ENCODE data around the gene KANK2. TPM values are rescaled to one million over a fixed set of nuclear protein-coding genes. Genes with fewer than 3 reads are reported as not detected.

KANK2 gene
- total RNA-seq, 1 experiment from 2014 or later = 85.8 TPM

DNA sequence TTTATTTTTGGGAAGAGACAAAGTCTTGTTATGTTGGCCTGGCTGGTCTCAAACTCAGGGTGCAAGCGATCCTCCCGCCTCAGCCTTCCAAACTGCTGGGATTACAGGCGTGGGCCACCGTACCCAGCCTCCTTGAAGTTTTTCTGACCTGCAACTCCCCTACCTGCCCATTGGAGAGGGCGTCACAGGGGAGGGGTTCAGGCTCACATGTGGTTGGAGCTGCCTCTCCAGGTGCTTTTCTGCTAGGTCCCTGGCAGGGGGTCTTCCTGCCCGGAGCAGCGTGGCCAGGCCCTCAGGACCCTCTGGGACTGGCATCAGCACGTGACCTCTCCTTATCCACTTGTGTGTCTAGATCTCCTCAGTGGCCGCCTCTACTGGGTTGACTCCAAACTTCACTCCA lies 80.8 kb downstream of the KANK2 start:
- TF ChIP-seq, protein P1, sequence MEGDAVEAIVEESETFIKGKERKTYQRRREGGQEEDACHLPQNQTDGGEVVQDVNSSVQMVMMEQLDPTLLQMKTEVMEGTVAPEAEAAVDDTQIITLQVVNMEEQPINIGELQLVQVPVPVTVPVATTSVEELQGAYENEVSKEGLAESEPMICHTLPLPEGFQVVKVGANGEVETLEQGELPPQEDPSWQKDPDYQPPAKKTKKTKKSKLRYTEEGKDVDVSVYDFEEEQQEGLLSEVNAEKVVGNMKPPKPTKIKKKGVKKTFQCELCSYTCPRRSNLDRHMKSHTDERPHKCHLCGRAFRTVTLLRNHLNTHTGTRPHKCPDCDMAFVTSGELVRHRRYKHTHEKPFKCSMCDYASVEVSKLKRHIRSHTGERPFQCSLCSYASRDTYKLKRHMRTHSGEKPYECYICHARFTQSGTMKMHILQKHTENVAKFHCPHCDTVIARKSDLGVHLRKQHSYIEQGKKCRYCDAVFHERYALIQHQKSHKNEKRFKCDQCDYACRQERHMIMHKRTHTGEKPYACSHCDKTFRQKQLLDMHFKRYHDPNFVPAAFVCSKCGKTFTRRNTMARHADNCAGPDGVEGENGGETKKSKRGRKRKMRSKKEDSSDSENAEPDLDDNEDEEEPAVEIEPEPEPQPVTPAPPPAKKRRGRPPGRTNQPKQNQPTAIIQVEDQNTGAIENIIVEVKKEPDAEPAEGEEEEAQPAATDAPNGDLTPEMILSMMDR (conservative IDR thresholded peaks at IDR 0.05; ENCODE audit: low read depth, low read length) = no peak
- no peak for TF ChIP-seq EZH2 (IDR thresholded peaks at IDR 0.05; ENCODE audit: borderline replicate concordance, low read depth, low read length, poor library complexity, severe bottlenecking)
- Histone ChIP-seq H3K4me1 (ENCODE audit: insufficient read depth, low read length, poor library complexity, severe bottlenecking) (no peaks in the 10 kb centered on the region), H3K27ac (ENCODE audit: low read depth, low read length, poor library complexity, severe bottlenecking) (no peak overlapping the region), H3K9me3 (ENCODE audit: low read depth, low read length, poor library complexity, severe bottlenecking) (no peaks in the 10 kb centered on the region), H3K36me3 (ENCODE audit: insufficient read depth, low read length, poor library complexity, severe bottlenecking) (peaks cover 98% of the 10 kb centered on the region), H3K4me3 (ENCODE audit: low read depth, low read length, poor library complexity, severe bottlenecking) (no peak overlapping the region), H3K27me3 (replicated peaks; ENCODE audit: insufficient read depth, low read depth, low read length, poor library complexity) (no peaks in the 10 kb centered on the region)
- CTCF ChIA-PET = no interaction called here
- BruUV-seq (replicated peaks) = no TSS peak
- POLR2A ChIA-PET (ENCODE audit: low non-redundant PET) = no interaction called here
- intact Hi-C loops (cut with micrococcal nuclease; ENCODE audit: unreplicated experiment) = no loop called here
- DNase-seq (ENCODE audit: low spot score) = no peak

DNA sequence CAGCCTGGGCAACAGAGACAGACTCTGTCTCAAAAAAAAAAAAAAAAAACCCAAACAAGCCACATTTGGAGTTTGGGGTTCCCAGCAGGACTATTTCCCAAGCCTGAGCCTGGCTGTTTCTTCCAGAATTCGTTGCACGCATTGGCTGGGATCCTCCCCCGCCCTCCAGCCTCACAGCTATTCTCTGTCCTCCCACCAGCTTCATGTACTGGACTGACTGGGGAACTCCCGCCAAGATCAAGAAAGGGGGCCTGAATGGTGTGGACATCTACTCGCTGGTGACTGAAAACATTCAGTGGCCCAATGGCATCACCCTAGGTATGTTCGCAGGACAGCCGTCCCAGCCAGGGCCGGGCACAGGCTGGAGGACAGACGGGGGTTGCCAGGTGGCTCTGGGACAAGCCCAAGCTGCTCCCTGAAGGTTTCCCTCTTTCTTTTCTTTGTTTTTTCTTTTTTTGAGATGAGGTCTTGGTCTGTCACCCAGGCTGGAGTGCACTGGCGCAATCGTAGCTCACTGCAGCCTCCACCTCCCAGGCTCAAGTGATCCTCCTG lies 81.4 kb downstream of the KANK2 start:
- H3K4me1 ChIP-seq (ENCODE audit: insufficient read depth, low read length, poor library complexity, severe bottlenecking) = no peaks in the 10 kb centered on the region
- no peak overlapping the region for H3K4me3 ChIP-seq (ENCODE audit: low read depth, low read length, poor library complexity, severe bottlenecking)
- no TSS peak for BruUV-seq (replicated peaks)
- H3K27me3 ChIP-seq (replicated peaks; ENCODE audit: insufficient read depth, low read depth, low read length, poor library complexity) = no peaks in the 10 kb centered on the region
- CTCF ChIA-PET = no interaction called here
- POLR2A ChIA-PET (ENCODE audit: low non-redundant PET) = no interaction called here
- H3K27ac ChIP-seq (ENCODE audit: low read depth, low read length, poor library complexity, severe bottlenecking) = no peak overlapping the region
- TF ChIP-seq EZH2 (IDR thresholded peaks at IDR 0.05; ENCODE audit: borderline replicate concordance, low read depth, low read length, poor library complexity, severe bottlenecking) = no peak
- TF ChIP-seq, protein P1 (conservative IDR thresholded peaks at IDR 0.05; ENCODE audit: low read depth, low read length) = no peak
- H3K36me3 ChIP-seq (ENCODE audit: insufficient read depth, low read length, poor library complexity, severe bottlenecking) = peaks cover 98% of the 10 kb centered on the region
- no peaks in the 10 kb centered on the region for H3K9me3 ChIP-seq (ENCODE audit: low read depth, low read length, poor library complexity, severe bottlenecking)
- intact Hi-C loops (cut with micrococcal nuclease; ENCODE audit: unreplicated experiment) = no loop called here
- no peak for DNase-seq (ENCODE audit: low spot score)

DNA sequence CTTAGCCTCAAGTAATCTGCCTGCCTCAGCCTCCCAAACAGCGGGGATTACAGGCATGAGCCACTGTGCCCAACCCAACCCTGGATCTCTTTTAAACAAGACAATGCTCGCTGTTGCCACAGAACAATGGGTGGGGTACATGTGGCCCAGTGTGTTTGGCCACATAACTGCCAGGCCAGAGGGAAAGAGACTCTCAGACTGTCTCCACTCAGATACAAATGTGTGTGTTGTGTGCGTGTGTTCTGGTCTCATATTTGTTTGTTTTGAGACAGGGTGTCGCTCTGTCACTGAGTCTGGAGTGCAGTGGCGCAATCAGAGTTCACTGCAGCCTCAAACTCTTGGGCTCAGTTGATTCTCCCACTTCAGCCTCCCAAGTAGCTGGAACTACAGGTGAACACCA lies 82.3 kb downstream of the KANK2 start:
- intact Hi-C loops (cut with micrococcal nuclease; ENCODE audit: unreplicated experiment) = no loop called here
- CTCF ChIA-PET = no interaction called here
- no peaks in the 10 kb centered on the region for H3K9me3 ChIP-seq (ENCODE audit: low read depth, low read length, poor library complexity, severe bottlenecking)
- no peak overlapping the region for H3K4me3 ChIP-seq (ENCODE audit: low read depth, low read length, poor library complexity, severe bottlenecking)
- no peaks in the 10 kb centered on the region for H3K4me1 ChIP-seq (ENCODE audit: insufficient read depth, low read length, poor library complexity, severe bottlenecking)
- no peak overlapping the region for H3K27ac ChIP-seq (ENCODE audit: low read depth, low read length, poor library complexity, severe bottlenecking)
- H3K36me3 ChIP-seq (ENCODE audit: insufficient read depth, low read length, poor library complexity, severe bottlenecking) = peaks cover 98% of the 10 kb centered on the region
- DNase-seq (ENCODE audit: low spot score) = no peak
- no peaks in the 10 kb centered on the region for H3K27me3 ChIP-seq (replicated peaks; ENCODE audit: insufficient read depth, low read depth, low read length, poor library complexity)
- no peak for TF ChIP-seq EZH2 (IDR thresholded peaks at IDR 0.05; ENCODE audit: borderline replicate concordance, low read depth, low read length, poor library complexity, severe bottlenecking)
- TF ChIP-seq, protein P1 (conservative IDR thresholded peaks at IDR 0.05; ENCODE audit: low read depth, low read length) = no peak
- POLR2A ChIA-PET (ENCODE audit: low non-redundant PET) = no interaction called here
- BruUV-seq (replicated peaks) = no TSS peak

Other genes with a start within 250 kb of the KANK2 start
- gene SMARCA4, start 236.5 kb downstream of the KANK2 start, total RNA-seq (2021) = 307 and 319 TPM in 2 replicates
- gene LDLR, start 108.1 kb downstream of the KANK2 start, total RNA-seq (2021) = 162 and 175 TPM in 2 replicates
- 97.6 and 107 TPM in 2 replicates for gene SPC24, start 41.8 kb downstream of the KANK2 start, total RNA-seq (2021)
- not detected in 2 replicates for gene ANGPTL8, start 42.1 kb upstream of the KANK2 start, total RNA-seq (2021)
- 15.6 and 24.5 TPM in 2 replicates for gene DOCK6, start 65.0 kb upstream of the KANK2 start, total RNA-seq (2021)
- gene TSPAN16, start 98.6 kb upstream of the KANK2 start, total RNA-seq (2021) = not detected in 2 replicates
- 25.4 and 35.5 TPM in 2 replicates for gene RAB3D, start 142.1 kb upstream of the KANK2 start, total RNA-seq (2021)
- gene TMEM205, start 148.7 kb upstream of the KANK2 start, total RNA-seq (2021) = 94.3 and 100 TPM in 2 replicates
- gene CCDC159, start 149.0 kb upstream of the KANK2 start, total RNA-seq (2021) = 7.9 and 11.6 TPM in 2 replicates
- 19.0 and 20.2 TPM in 2 replicates for gene PLPPR2, start 157.9 kb upstream of the KANK2 start, total RNA-seq (2021)
- 2.5 and 3.3 TPM in 2 replicates for gene SWSAP1, start 177.1 kb upstream of the KANK2 start, total RNA-seq (2021)
- gene EPOR, start 186.8 kb upstream of the KANK2 start, total RNA-seq (2021) = 5.3 and 6.0 TPM in 2 replicates
- gene RGL3, start 221.8 kb upstream of the KANK2 start, total RNA-seq (2021) = 0.28 TPM in 1 of 2 replicates, not detected in the other
- 0.39 and 1.4 TPM in 2 replicates for gene ODAD3, start 237.6 kb upstream of the KANK2 start, total RNA-seq (2021)
- gene PRKCSH, start 238.1 kb upstream of the KANK2 start, total RNA-seq (2021) = 456 and 468 TPM in 2 replicates

Measured in A673 (cell line).